HG03442 (cell line): ENCODE measurements around the gene CFAP99.

Source experiments
- ATAC-seq: cut with Tn5 transposase; IDR thresholded peaks from one replicate; pipeline ENCODE4 v1.9.1; 2021; ENCODE audit warnings: mild to moderate bottlenecking, moderate library complexity; ENCODE audit not compliant: unreplicated experiment

Gene CFAP99

GRCh38 chr4:2445130-2445529 is 26.4 kb downstream of the CFAP99 start:
- no peak for ATAC-seq

GRCh38 chr4:2445571-2445970 is 26.8 kb downstream of the CFAP99 start:
- ATAC-seq, result no peak

- ATAC-seq, result no peak
These were observed 28.2 kb downstream of the CFAP99 start for GRCh38 chr4:2446656-2447564.

- ATAC-seq, result no peak
These were observed 29.8 kb downstream of the CFAP99 start for GRCh38 chr4:2448589-2448988.

GRCh38 chr4:2449051-2449450 is 30.3 kb downstream of the CFAP99 start:
- no peak for ATAC-seq

- no peak for ATAC-seq
These were observed 31.0 kb downstream of the CFAP99 start for GRCh38 chr4:2449511-2450392.

GRCh38 chr4:2450394-2451035 is 31.8 kb downstream of the CFAP99 start:
- no peak for ATAC-seq

GRCh38 chr4:2451036-2451520 is 32.3 kb downstream of the CFAP99 start:
- ATAC-seq, result no peak

- ATAC-seq, result no peak
These were observed 33.3 kb downstream of the CFAP99 start for GRCh38 chr4:2451821-2452785.

GRCh38 chr4:2457481-2458295 is 38.9 kb downstream of the CFAP99 start:
- ATAC-seq, result no peak

- ATAC-seq, result no peak
These were observed 40.1 kb downstream of the CFAP99 start for GRCh38 chr4:2458546-2459491.

GRCh38 chr4:2459589-2460349 is 41.0 kb downstream of the CFAP99 start:
- no peak for ATAC-seq

GRCh38 chr4:2461246-2461960 is 42.6 kb downstream of the CFAP99 start:
- no peak for ATAC-seq

- peak; percentile 63 for ATAC-seq
These were observed 43.6 kb downstream of the CFAP99 start for GRCh38 chr4:2462218-2462991.

- ATAC-seq, result no peak
These were observed 44.4 kb downstream of the CFAP99 start for GRCh38 chr4:2462992-2463762.
